BJ (cell line): ENCODE data around the gene KCNQ1OT1. TPM values are rescaled to one million over a fixed set of nuclear protein-coding genes. Genes with fewer than 3 reads are reported as not detected.

Source experiments
- CTCF ChIA-PET: fragments of 350-600 bp; formaldehyde crosslinking; extraction: SDS; loops from one replicate; lab custom pipeline; 2021; ENCODE audit warnings: antibody characterized with exemption, inconsistent platforms; lab: Yijun Ruan, JAX
- POLR2A ChIA-PET: fragments of 300-600 bp; sonication (Branson Sonifier 250); formaldehyde crosslinking; extraction: SDS; loops from one replicate; lab custom pipeline; 2021; ENCODE audit warnings: antibody characterized with exemption; lab: Charles Lee
- DNase-seq: peaks from one replicate; pipeline ENCODE4 v3.0.0-alpha.2; 2011; ENCODE audit warnings: low read depth
- H3K27me3 ChIP-seq: 2 replicates; pipeline ENCODE4 v1.6.0; 2011; ENCODE audit warnings: low read length; ENCODE audit not compliant: control insufficient read depth, insufficient read depth
- H3K36me3 ChIP-seq: 2 replicates; pipeline ENCODE4 v1.5.1; 2011; ENCODE audit warnings: low read length; ENCODE audit not compliant: control insufficient read depth, insufficient read depth
- H3K4me3 ChIP-seq: 2 replicates; pipeline ENCODE4 v1.5.1; 2011; ENCODE audit warnings: low read depth, mild to moderate bottlenecking, control low read depth, low read length
- CTCF ChIP-seq: IDR thresholded peaks from 2 replicates; pipeline ENCODE4 v1.5.1; 2011; ENCODE audit warnings: low read depth, mild to moderate bottlenecking, control low read depth, inconsistent platforms, low read length, moderate library complexity; ENCODE audit not compliant: insufficient read depth
- polyA plus RNA-seq: library from polyadenylated mRNA; depleted of rRNA; stranded (reverse); fragments of >200 nt; gene quantifications from 2 replicates; pipeline ENCODE4 v1.2.3, GENCODE V29; 2011

KCNQ1OT1 gene
- polyA plus RNA-seq, 1 experiment: 0.16 TPM

- Histone ChIP-seq H3K36me3 (no peaks in the 10 kb centered on the region), H3K4me3 (no peak overlapping the region), H3K27me3 (peaks cover 23% of the 10 kb centered on the region)
- TF ChIP-seq CTCF: no peak
- ChIA-PET POLR2A (no interaction called here), CTCF (interaction anchor here (1.0 kb wide), 1 partner anchor 9 kb away, joined by 3 read pairs; no protein-coding TSS in a partner anchor)
- DNase-seq: no peak
Observed at GRCh38 chr11:2715716-2716350, 16.0 kb upstream of the KCNQ1OT1 start.

GRCh38 chr11:2714871-2715270 lies 15.1 kb upstream of the KCNQ1OT1 start:
- ChIA-PET POLR2A (interaction anchor here (0.6 kb wide), 1 partner anchor 10 kb away, joined by 3 read pairs; no protein-coding TSS in a partner anchor), CTCF (interaction anchor here (0.9 kb wide), 1 partner anchor 12 kb away, joined by 4 read pairs; no protein-coding TSS in a partner anchor)
- H3K27me3 ChIP-seq: peaks cover 23% of the 10 kb centered on the region

GRCh38 chr11:2714463-2714800 lies 14.6 kb upstream of the KCNQ1OT1 start:
- CTCF ChIA-PET: interaction anchor here (0.9 kb wide), 1 partner anchor 13 kb away, joined by 4 read pairs; no protein-coding TSS in a partner anchor
- Histone ChIP-seq H3K4me3 (no peak overlapping the region), H3K36me3 (no peaks in the 10 kb centered on the region), H3K27me3 (peaks cover 21% of the 10 kb centered on the region)
- DNase-seq: no peak
- POLR2A ChIA-PET: interaction anchor here (0.6 kb wide), 1 partner anchor 10 kb away, joined by 3 read pairs; no protein-coding TSS in a partner anchor
- no peak for TF ChIP-seq CTCF

More at GRCh38 chr11:2714871-2715270, 15.1 kb upstream of the KCNQ1OT1 start:
- no peaks in the 10 kb centered on the region for H3K36me3 ChIP-seq
- no peak overlapping the region for H3K4me3 ChIP-seq
- no peak for TF ChIP-seq CTCF
- DNase-seq: no peak

DNA sequence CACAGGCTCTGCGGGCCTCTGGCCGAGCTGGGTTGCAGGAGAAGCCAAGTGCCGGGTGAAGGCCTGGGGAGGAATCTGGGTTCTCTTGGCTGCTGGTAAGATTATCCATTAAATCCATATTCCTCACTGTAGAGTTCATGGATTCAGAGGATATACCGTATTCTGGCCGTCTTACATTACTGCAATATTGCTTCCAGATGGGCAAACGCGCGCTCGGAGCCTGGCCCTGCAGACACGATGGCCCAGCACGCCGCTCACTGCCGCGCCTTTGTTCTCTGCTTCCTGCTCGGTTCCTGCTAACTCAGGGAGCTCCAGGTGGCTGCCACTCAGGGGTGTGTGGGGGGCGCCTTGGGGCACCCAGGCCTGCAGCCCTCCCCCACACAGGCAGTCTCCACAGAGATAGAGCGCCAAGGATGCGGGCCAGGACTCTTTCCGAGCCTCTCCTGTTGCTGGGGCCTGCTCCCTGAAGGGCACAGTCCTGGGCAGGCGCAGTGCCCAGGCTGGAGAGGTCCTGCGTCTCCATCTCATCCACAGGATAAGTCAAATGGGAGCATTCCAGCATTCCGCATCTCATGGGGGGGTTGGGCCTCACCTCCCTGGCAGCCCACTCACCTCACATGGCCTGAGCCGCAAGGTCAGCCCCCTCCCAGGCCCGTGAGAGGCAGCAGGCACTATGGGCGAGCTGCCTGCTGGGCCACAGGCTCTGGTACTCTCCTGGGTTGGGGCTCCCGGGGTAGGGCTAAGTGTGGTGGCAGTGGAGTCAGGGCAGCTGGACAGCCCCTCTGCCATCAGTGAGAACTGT lies 14.1 kb upstream of the KCNQ1OT1 start:
- no peaks in the 10 kb centered on the region for H3K36me3 ChIP-seq
- no peak for TF ChIP-seq CTCF
- DNase-seq: no peak
- no peak overlapping the region for H3K4me3 ChIP-seq
- peaks cover 21% of the 10 kb centered on the region for H3K27me3 ChIP-seq
- ChIA-PET CTCF (no interaction called here), POLR2A (no interaction called here)

DNA sequence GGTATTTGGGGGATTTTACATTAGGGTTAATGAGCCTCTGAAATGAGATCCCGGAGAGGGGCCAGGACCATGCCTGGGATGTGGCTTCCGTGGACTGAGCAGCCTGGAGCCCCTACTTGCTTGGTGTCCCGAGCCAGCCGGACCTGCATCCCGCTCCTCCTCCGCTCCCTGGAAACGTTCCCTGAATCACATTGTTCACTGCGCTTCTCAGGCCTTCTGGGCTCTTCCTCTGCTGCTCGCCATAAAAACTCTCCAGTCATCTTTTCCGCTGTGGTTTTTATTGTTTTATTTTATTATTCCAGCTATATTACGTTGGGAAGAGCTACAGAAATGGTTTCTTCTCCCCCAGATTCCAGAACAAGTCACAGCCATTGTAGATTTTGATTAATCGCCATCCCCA lies 13.3 kb upstream of the KCNQ1OT1 start:
- no peak for DNase-seq
- no peak overlapping the region for H3K4me3 ChIP-seq
- H3K36me3 ChIP-seq: no peaks in the 10 kb centered on the region
- no peak for TF ChIP-seq CTCF
- ChIA-PET POLR2A (no interaction called here), CTCF (no interaction called here)
- H3K27me3 ChIP-seq: peaks cover 23% of the 10 kb centered on the region
